Spleen (tissue), 11 donors: ENCODE results near the gene DDR1. TPM values are rescaled to one million over a fixed set of nuclear protein-coding genes. Genes with fewer than 3 reads are reported as not detected.

Source experiments
- DNase-seq: peaks from one replicate; pipeline ENCODE4 v3.0.0-alpha.2; 2020
- H3K27ac ChIP-seq, 8 donors: fragments of 200-600 bp; sonication (generic) in 7 of 8; 1 replicate in 4 of 8; 2 replicates in 4 of 8; pipeline versions ENCODE4 v1.5.0 to v1.8.0; 2016 to 2021; ENCODE audit warnings: inconsistent platforms in 4 of 8, mild to moderate bottlenecking in 4 of 8, moderate library complexity in 1 of 8
- H3K27me3 ChIP-seq, 7 donors: fragments of 200-600 bp; sonication (generic) in 6 of 7; replicated peaks in 1 of 7; 1 replicate in 4 of 7; 2 replicates in 3 of 7; pipeline versions ENCODE4 v1.5.0 to v1.8.0; 2016 to 2021; ENCODE audit warnings: inconsistent platforms in 3 of 7, mild to moderate bottlenecking in 1 of 7
- H3K36me3 ChIP-seq, 6 donors: fragments of 200-600 bp; sonication (generic) in 5 of 6; 1 replicate in 4 of 6; 2 replicates in 2 of 6; pipeline versions ENCODE4 v1.5.0 to v1.8.0; 2016 to 2021; ENCODE audit warnings: inconsistent platforms in 2 of 6
- H3K4me1 ChIP-seq, 6 donors: fragments of 200-600 bp; sonication (generic) in 5 of 6; 1 replicate in 3 of 6; 2 replicates in 3 of 6; pipeline versions ENCODE4 v1.5.0 to v1.8.0; 2016 to 2021; ENCODE audit warnings: inconsistent platforms in 3 of 6
- H3K4me3 ChIP-seq, 8 donors: fragments of 200-600 bp; sonication (generic) in 7 of 8; 1 replicate in 4 of 8; 2 replicates in 4 of 8; pipeline versions ENCODE4 v1.5.0 to v1.8.0; 2016 to 2021; ENCODE audit warnings: inconsistent platforms in 4 of 8, mild to moderate bottlenecking in 4 of 8, moderate library complexity in 2 of 8
- H3K9me3 ChIP-seq, 8 donors: fragments of 200-600 bp; sonication (generic) in 7 of 8; 1 replicate in 4 of 8; 2 replicates in 4 of 8; pipeline versions ENCODE4 v1.5.0 to v1.8.0; 2016 to 2021; ENCODE audit warnings: inconsistent platforms in 4 of 8
- POLR2A ChIP-seq, 3 donors: fragments of 450-650 bp; IDR thresholded peaks; one replicate each; pipeline ENCODE4 v1.5.1; 2017; ENCODE audit warnings: antibody characterized with exemption in 3 of 3, mild to moderate bottlenecking in 1 of 3
- POLR2AphosphoS5 ChIP-seq, 3 donors: sonication (generic); formaldehyde crosslinking; IDR thresholded peaks; one replicate each; pipeline ENCODE4 v1.5.1; 2017; ENCODE audit warnings: antibody characterized with exemption in 3 of 3
- WGBS, 5 donors: extraction: QIAGEN DNeasy Blood & Tissue Kit in 3 of 5; methylation state at CpG; one replicate each; pipeline versions ENCODE4 v1.1.5 to v1.1.7; 2013 to 2018; 5-methylcytosine and 5-hydroxymethylcytosine counted together
- intact Hi-C: fragments of 100-400 bp; cut with DNase I; formaldehyde crosslinking; loops from one replicate; pipeline ENCODE4 v1.15.0; 2023; ENCODE audit warnings: low total_unique reads
- polyA plus RNA-seq, 3 donors: library from polyadenylated mRNA; stranded (reverse); fragments of 200-250 nt; gene quantifications; one replicate each; pipeline ENCODE4 v1.2.1, GENCODE V29; 2013
- total RNA-seq, 7 donors: library from RNA; depleted of rRNA in 3 of 7; stranded (reverse); fragments of >200 nt in 3 of 7; fragmentation: NEBNext Ultra II Directional in 4 of 7; extraction: Animal tissue kit (Norgen Biotek cat#: 25700) in 4 of 7; gene quantifications; one replicate each; pipeline versions ENCODE4 v1.1.0 to v1.2.1, GENCODE V29; 2016 to 2021
- TF ChIP-seq, protein P1 (sequence below), 11 experiments: fragments of 200-600 bp in 7 of 11; fragments of 450-650 bp in 4 of 11; sonication (generic) in 4 of 11; IDR thresholded peaks in 8 of 11; conservative IDR thresholded peaks in 3 of 11; 1 replicate in 7 of 11; 2 replicates in 4 of 11; pipeline versions ENCODE4 v1.4.0 to v1.8.0; 2016 to 2021; ENCODE audit warnings: antibody characterized with exemption in 11 of 11, inconsistent platforms in 4 of 11, mild to moderate bottlenecking in 1 of 11
- donor health status: healthy with polysubstance abuse.
- donor health status: DM: no; HTN: no; CAD: no; lungs with moderate emphysema.
- donor health status: DM: no; HTN: no; CAD: no.
- donor health status: Bipolar disorder and iron deficiency.
- donor health status: healthy.
- donor health status: DM: no; HTN: no; CAD: no.
- donor health status: DM: yes; HTN: yes; CAD: no.

DDR1 gene
- total and polyA plus RNA-seq, 10 donors, result 5.0 to 37.1 (median 17.4) TPM

DNA sequence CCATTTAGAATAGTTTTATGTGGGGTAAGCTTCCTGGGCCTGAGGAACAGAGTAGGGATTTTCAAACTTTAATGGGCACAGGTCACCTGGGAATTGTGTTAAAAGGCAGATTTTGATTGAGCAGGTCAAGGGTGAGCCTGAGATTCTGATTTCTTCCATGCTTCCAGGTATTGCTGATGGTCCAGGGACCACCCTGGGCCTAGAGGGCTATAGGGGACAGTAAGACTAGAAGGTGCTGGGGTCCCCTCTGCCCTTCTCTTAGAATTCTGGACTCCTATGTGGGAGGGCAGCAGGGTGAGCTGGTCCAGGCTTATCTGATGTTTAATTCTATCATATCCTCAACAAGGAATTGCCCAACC lies 2.6 kb downstream of the DDR1 start:
- H3K9me3 ChIP-seq, result no peaks in the 10 kb centered on the region
- intact Hi-C loops, result no loop called here
- peak overlapping the region in 2 of 8 donors; percentile 88 for H3K27ac ChIP-seq
- DNase-seq, result no peak
- peaks cover 20 to 61% (median 43%) of the 10 kb centered on the region in 6 donors for H3K4me1 ChIP-seq
- peaks cover 0 to 24% (median 0%) of the 10 kb centered on the region in 7 donors for H3K27me3 ChIP-seq
- TF ChIP-seq, protein P1, sequence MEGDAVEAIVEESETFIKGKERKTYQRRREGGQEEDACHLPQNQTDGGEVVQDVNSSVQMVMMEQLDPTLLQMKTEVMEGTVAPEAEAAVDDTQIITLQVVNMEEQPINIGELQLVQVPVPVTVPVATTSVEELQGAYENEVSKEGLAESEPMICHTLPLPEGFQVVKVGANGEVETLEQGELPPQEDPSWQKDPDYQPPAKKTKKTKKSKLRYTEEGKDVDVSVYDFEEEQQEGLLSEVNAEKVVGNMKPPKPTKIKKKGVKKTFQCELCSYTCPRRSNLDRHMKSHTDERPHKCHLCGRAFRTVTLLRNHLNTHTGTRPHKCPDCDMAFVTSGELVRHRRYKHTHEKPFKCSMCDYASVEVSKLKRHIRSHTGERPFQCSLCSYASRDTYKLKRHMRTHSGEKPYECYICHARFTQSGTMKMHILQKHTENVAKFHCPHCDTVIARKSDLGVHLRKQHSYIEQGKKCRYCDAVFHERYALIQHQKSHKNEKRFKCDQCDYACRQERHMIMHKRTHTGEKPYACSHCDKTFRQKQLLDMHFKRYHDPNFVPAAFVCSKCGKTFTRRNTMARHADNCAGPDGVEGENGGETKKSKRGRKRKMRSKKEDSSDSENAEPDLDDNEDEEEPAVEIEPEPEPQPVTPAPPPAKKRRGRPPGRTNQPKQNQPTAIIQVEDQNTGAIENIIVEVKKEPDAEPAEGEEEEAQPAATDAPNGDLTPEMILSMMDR (IDR thresholded peaks at IDR 0.05 in 8 of 11, conservative IDR thresholded peaks at IDR 0.05 in 3 of 11), result no peak
- no peak for TF ChIP-seq POLR2AphosphoS5 (IDR thresholded peaks at IDR 0.05)
- TF ChIP-seq POLR2A (IDR thresholded peaks at IDR 0.05), result no peak
- H3K36me3 ChIP-seq, result peaks cover 0 to 30% (median 10%) of the 10 kb centered on the region in 6 donors
- H3K4me3 ChIP-seq, result no peak overlapping the region

DNA sequence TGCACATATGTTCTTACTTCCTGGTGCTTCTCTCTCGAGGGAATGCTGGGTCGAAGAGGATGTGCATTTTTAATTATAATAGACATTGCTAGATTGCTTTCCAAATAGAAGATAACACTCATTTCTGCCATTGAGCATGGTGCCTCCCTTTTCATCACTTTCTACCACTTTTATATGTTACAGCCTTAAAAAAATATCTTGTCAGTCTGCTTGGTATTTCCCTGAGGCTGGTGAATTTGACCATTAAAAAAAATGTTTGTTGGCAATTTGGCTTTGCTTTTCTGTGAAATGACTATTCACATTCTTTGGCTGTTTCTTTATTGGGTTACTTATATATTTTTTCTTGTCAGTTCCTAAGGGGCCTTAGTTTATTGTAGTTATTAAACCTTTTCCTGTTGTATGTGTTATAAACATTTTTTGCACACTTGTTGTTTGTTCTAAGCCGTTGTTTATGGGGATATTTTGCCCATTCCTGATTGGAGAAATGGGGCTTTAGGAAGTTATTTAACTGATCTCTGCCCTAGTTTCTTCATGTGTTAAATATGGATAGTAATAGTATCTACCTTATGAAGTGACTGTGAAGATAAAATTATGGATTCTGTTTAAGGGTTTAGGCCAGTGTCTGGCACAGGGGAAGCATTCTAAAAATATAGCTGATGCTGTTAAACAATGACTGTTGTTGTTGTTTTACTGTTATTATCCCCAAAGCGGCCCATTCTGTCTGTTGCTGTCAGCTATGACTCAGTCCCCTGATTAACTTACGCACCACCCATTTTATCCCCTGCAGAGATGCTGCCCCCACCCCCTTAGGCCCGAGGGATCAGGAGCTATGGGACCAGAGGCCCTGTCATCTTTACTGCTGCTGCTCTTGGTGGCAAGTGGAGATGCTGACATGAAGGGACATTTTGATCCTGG lies 3.8 kb downstream of the DDR1 start:
- no peak for DNase-seq
- Histone ChIP-seq H3K9me3 (no peaks in the 10 kb centered on the region), H3K27ac (no peak overlapping the region), H3K4me3 (no peak overlapping the region), H3K4me1 (peaks cover 13 to 48% (median 30%) of the 10 kb centered on the region in 6 donors), H3K27me3 (peaks cover 0 to 24% (median 0%) of the 10 kb centered on the region in 7 donors), H3K36me3 (peaks cover 0 to 43% (median 14%) of the 10 kb centered on the region in 6 donors)
- TF ChIP-seq POLR2AphosphoS5 (IDR thresholded peaks at IDR 0.05), result no peak
- no peak for TF ChIP-seq POLR2A (IDR thresholded peaks at IDR 0.05)
- TF ChIP-seq, protein P1 (IDR thresholded peaks at IDR 0.05 in 8 of 11, conservative IDR thresholded peaks at IDR 0.05 in 3 of 11), result no peak
- intact Hi-C loops, result no loop called here
- WGBS, 5 donors, result 66 to 73% (median 70%) methylated on average over 6 of the region's 6 CpGs

DNA sequence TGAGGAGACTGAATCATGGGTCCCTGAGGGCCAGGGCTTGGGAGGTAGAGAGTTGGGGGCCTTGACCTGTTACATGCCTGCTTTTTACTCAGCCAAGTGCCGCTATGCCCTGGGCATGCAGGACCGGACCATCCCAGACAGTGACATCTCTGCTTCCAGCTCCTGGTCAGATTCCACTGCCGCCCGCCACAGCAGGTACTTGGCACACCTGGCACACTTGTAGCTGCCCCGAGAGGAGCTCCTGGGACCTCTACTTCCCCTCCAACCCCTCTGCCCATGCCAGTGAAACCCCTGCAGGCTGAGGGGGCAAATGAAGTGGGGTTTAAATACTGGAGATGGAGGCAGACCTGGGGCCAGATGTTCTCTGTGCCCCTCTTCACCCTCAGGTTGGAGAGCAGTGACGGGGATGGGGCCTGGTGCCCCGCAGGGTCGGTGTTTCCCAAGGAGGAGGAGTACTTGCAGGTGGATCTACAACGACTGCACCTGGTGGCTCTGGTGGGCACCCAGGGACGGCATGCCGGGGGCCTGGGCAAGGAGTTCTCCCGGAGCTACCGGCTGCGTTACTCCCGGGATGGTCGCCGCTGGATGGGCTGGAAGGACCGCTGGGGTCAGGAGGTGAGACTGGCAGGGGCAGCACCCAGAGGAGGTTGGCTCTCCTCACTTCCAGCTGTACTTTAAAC lies 4.6 kb downstream of the DDR1 start:
- H3K4me1 ChIP-seq, result peaks cover 6 to 40% (median 22%) of the 10 kb centered on the region in 6 donors
- peaks cover 0 to 51% (median 20%) of the 10 kb centered on the region in 6 donors for H3K36me3 ChIP-seq
- intact Hi-C loops, result no loop called here
- H3K27ac ChIP-seq, result no peak overlapping the region
- DNase-seq, result peak; percentile 66
- peaks cover 0 to 22% (median 0%) of the 10 kb centered on the region in 7 donors for H3K27me3 ChIP-seq
- no peak for TF ChIP-seq POLR2A (IDR thresholded peaks at IDR 0.05)
- TF ChIP-seq POLR2AphosphoS5 (IDR thresholded peaks at IDR 0.05), result no peak
- TF ChIP-seq, protein P1 (IDR thresholded peaks at IDR 0.05 in 8 of 11, conservative IDR thresholded peaks at IDR 0.05 in 3 of 11), result no peak
- no peak overlapping the region for H3K4me3 ChIP-seq
- WGBS, 5 donors, result 89 to 93% (median 91%) methylated on average over 10 to 18 of the region's 18 CpGs
- H3K9me3 ChIP-seq, result no peaks in the 10 kb centered on the region

DNA sequence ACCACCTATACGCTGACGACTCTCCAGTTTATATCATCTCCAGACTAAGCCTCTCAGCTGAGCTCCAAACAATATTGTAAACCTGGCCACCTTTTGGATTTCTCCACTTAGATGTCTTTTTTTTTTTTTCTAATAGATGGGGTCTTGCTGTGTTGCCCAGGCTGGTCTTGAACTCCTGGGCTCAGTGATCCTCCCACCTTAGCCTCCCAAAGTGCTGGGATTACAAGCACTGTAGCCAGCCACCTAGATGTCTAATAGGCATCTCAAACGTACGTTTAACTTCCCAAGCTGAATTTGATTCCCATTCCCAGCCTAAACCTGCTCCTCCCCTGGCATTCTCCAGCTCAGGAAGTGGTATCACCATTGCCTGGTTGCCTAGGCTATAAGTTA lies 5.2 kb downstream of the DDR1 start:
- Histone ChIP-seq H3K4me3 (no peak overlapping the region), H3K9me3 (no peaks in the 10 kb centered on the region), H3K36me3 (peaks cover 0 to 56% (median 22%) of the 10 kb centered on the region in 6 donors), H3K27ac (no peak overlapping the region), H3K27me3 (peaks cover 0 to 16% (median 0%) of the 10 kb centered on the region in 7 donors), H3K4me1 (peaks cover 6 to 36% (median 20%) of the 10 kb centered on the region in 6 donors)
- intact Hi-C loops, result no loop called here
- no peak for DNase-seq
- 73 to 89% (median 81%) methylated on average over 4 of the region's 4 CpGs for WGBS, 5 donors
- TF ChIP-seq, protein P1 (IDR thresholded peaks at IDR 0.05 in 8 of 11, conservative IDR thresholded peaks at IDR 0.05 in 3 of 11), result no peak
- TF ChIP-seq POLR2A (IDR thresholded peaks at IDR 0.05), result no peak
- no peak for TF ChIP-seq POLR2AphosphoS5 (IDR thresholded peaks at IDR 0.05)
